Endothelial cell (in vitro differentiated cells): ENCODE data around the gene ANGEL2. TPM values are rescaled to one million over a fixed set of nuclear protein-coding genes. Genes with fewer than 3 reads are reported as not detected.

Experiments
- DNase-seq: peaks from one replicate; pipeline ENCODE4 v3.0.0; 2021; ENCODE audit warnings: low spot score
- H3K27ac Mint-ChIP-seq: one replicate; pipeline ENCODE4 v1.8.0; 2021; ENCODE audit warnings: mixed read lengths, inconsistent platforms; ENCODE audit not compliant: unreplicated experiment
- H3K27me3 Mint-ChIP-seq: one replicate; pipeline ENCODE4 v1.8.0; 2021; ENCODE audit warnings: mild to moderate bottlenecking, moderate library complexity, mixed read lengths, inconsistent platforms; ENCODE audit not compliant: unreplicated experiment
- H3K36me3 Mint-ChIP-seq: one replicate; pipeline ENCODE4 v1.8.0; 2021; ENCODE audit warnings: mild to moderate bottlenecking, low read depth, mixed read lengths, inconsistent platforms; ENCODE audit not compliant: unreplicated experiment
- H3K4me1 Mint-ChIP-seq: one replicate; pipeline ENCODE4 v1.8.0; 2021; ENCODE audit warnings: mild to moderate bottlenecking, mixed read lengths, inconsistent platforms; ENCODE audit not compliant: unreplicated experiment
- H3K4me3 Mint-ChIP-seq: one replicate; pipeline ENCODE4 v1.8.0; 2021; ENCODE audit warnings: mild to moderate bottlenecking, mixed read lengths, inconsistent platforms; ENCODE audit not compliant: unreplicated experiment
- H3K9me3 Mint-ChIP-seq: one replicate; pipeline ENCODE4 v1.8.0; 2021; ENCODE audit warnings: mixed read lengths, inconsistent platforms; ENCODE audit not compliant: unreplicated experiment
- CTCF ChIP-seq: fragments of 200-600 bp; sonication (generic); IDR thresholded peaks from one replicate; pipeline ENCODE4 v1.5.0; 2021; ENCODE audit warnings: antibody characterized with exemption; ENCODE audit not compliant: unreplicated experiment
- total RNA-seq: library from RNA; stranded (reverse); fragmentation: NEBNext Ultra II Directional; extraction: Animal tissue kit (Norgen Biotek cat#: 25700); gene quantifications from one replicate; pipeline ENCODE4 v1.2.1, GENCODE V29; 2021; ENCODE audit not compliant: unreplicated experiment

The ANGEL2 gene
- total RNA-seq, 1 donor from 2014 or later: 32.4 TPM

GRCh38 chr1:212951947-212952640 is 63.6 kb downstream of the ANGEL2 start:
- H3K4me3 Mint-ChIP-seq: peak overlapping the region; percentile 87
- H3K4me1 Mint-ChIP-seq: peaks cover 15% of the 10 kb centered on the region
- no peak for TF ChIP-seq CTCF

GRCh38 chr1:212951126-212951946 is 64.3 kb downstream of the ANGEL2 start:
- peak; percentile 18 for DNase-seq
- H3K36me3 Mint-ChIP-seq: peaks cover 4% of the 10 kb centered on the region
- TF ChIP-seq CTCF: no peak
- H3K4me1 Mint-ChIP-seq: peaks cover 14% of the 10 kb centered on the region
- peak overlapping the region; percentile 90 for H3K4me3 Mint-ChIP-seq
- H3K27me3 Mint-ChIP-seq: peaks cover 10% of the 10 kb centered on the region
- no peaks in the 10 kb centered on the region for H3K9me3 Mint-ChIP-seq
- H3K27ac Mint-ChIP-seq: no peak overlapping the region

More at GRCh38 chr1:212951947-212952640, 63.6 kb downstream of the ANGEL2 start:
- no peak for DNase-seq
- Mint-ChIP-seq H3K9me3 (no peaks in the 10 kb centered on the region), H3K36me3 (peaks cover 4% of the 10 kb centered on the region), H3K27ac (peak overlapping the region; percentile 43), H3K27me3 (peaks cover 10% of the 10 kb centered on the region)

- peak; percentile 77 for DNase-seq
- Mint-ChIP-seq H3K36me3 (peaks cover 4% of the 10 kb centered on the region), H3K27me3 (peaks cover 10% of the 10 kb centered on the region), H3K9me3 (no peaks in the 10 kb centered on the region), H3K27ac (peak within 1 kb of the TSS; percentile 38), H3K4me1 (peaks cover 11% of the 10 kb centered on the region), H3K4me3 (peak within 1 kb of the TSS; percentile 90)
- no peak for TF ChIP-seq CTCF
These were observed 65.2 kb downstream of the ANGEL2 start, which contains the start of gene VASH2 for GRCh38 chr1:212950243-212951125. Gene VASH2, plus strand, starts transcription at chr1:212950541. Its CDS starts 1,002 bp downstream, at chr1:212951543.

GRCh38 chr1:212949771-212950170 is 65.9 kb downstream of the ANGEL2 start:
- H3K27me3 Mint-ChIP-seq: peaks cover 10% of the 10 kb centered on the region
- DNase-seq: no peak
- H3K4me3 Mint-ChIP-seq: peak overlapping the region; percentile 90
- no peak overlapping the region for H3K27ac Mint-ChIP-seq
- peaks cover 12% of the 10 kb centered on the region for H3K4me1 Mint-ChIP-seq
- H3K9me3 Mint-ChIP-seq: no peaks in the 10 kb centered on the region
- TF ChIP-seq CTCF: no peak
- peaks cover 4% of the 10 kb centered on the region for H3K36me3 Mint-ChIP-seq
